Right hindlimb (tissue), 1 donor: Measurements from ENCODE around the gene HDAC7.

Experiments used
- DNase-seq: peaks from one replicate; pipeline ENCODE4 v3.0.0-alpha.2; 2018

Gene HDAC7

GRCh38 chr12:47791351-47791746, 28.4 kb downstream of the HDAC7 start:
- no peak for DNase-seq

- DNase-seq = no peak
Observed at GRCh38 chr12:47790676-47791350, 28.9 kb downstream of the HDAC7 start.

- no peak for DNase-seq
Observed at GRCh38 chr12:47789712-47790489, 29.8 kb downstream of the HDAC7 start.

DNA sequence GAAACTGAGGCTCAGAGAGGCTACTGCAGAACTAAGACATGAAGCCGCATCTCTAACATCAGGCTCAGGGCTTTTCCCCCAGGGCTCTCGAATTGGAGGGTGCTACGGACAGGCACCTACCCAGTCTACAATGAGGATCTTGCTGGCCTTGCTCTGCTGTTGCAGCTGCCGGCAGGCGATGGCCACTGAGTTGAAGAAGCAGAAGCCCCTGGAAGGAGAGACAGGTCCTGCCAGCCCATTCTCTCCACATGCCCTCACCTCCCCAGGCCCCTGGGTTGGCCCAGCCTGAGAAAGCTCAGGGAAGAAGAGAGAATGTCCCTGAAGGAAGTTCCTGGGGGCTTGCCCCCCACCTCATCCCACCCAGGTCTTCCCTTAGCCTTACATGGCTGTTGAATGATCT, 30.6 kb downstream of the HDAC7 start:
- no peak for DNase-seq

GRCh38 chr12:47787596-47788319, 31.9 kb downstream of the HDAC7 start:
- DNase-seq = no peak

- DNase-seq = no peak
Observed at GRCh38 chr12:47786662-47787280, 32.9 kb downstream of the HDAC7 start.

DNA sequence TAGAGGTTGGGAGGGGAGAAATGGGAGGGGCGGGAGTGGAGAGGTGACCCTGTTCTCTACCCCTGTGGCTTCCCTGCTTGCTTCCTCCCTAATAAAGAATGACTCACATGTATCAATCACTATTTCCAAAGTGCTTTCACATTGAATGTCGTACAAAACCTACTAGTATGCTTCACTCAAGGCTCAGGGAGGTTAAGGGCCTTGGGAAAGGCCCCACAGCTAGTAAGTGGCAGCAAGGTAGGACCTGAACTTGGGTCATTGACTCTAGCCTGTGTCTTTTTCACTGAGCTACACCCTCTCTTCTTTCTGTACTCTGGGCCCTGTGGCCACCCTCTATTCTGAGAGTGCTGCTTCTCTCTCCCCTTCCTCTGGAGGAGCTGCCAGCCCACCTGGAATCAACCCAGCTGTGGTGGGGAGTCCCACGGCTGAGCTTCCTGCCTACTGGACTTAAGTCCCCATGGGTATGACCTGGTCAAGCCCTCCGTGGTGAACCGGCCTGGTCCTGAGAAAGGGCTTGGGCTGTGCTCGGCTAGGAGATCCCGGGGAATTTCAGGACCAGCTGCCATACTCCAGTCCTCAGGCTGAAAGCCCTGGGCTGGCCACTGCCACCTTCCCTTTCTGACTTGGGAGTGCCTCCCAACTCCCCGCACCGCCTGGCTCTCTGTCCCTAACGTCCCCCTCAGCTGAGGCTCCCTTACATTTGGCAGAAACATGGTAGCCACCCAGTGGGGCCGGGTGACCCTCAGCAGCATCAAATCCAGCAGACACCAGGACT, 33.6 kb downstream of the HDAC7 start:
- no peak for DNase-seq

DNA sequence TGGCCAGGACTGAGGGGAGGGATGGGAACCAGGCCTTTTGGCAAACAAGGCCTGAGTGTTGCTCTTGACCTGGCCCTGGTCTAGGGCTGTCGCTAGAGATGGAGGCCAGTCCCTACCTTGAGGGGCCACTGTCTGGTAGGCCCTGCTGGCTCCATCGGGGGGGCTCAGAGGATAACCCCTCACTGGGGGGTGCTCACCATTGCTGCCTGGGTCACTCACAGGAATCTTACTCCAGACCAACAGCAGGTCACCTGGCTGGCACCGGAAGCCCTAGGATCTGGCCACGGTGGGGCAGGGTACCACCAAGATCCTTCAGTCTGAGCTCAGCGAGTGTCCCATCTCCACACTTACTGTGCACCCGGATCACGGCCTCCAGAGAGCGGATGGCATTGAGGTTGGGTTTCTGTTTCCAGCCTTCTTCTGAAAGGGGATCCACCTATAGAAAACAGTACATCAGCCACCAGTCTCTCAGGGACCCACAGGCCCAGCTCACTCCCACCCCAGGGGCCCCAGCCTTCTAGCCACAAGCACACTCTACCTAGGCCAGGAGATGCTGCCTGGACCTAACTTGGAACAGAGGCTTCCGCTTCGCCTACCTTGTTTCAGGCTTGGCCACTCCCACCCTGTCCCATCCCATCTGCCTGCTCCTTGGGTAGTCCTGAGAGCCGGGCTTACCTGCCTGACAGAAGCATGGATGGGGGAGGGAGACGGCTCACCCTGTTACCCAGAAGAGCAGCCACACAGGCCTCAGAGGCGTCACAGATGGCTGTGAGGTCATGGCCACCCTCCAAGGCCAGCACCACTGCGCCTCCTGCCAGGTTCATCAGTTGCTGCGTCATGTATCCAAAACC, 34.4 kb downstream of the HDAC7 start:
- DNase-seq = no peak

- no peak for DNase-seq
Observed at GRCh38 chr12:47783821-47784819, 35.6 kb downstream of the HDAC7 start.

DNA sequence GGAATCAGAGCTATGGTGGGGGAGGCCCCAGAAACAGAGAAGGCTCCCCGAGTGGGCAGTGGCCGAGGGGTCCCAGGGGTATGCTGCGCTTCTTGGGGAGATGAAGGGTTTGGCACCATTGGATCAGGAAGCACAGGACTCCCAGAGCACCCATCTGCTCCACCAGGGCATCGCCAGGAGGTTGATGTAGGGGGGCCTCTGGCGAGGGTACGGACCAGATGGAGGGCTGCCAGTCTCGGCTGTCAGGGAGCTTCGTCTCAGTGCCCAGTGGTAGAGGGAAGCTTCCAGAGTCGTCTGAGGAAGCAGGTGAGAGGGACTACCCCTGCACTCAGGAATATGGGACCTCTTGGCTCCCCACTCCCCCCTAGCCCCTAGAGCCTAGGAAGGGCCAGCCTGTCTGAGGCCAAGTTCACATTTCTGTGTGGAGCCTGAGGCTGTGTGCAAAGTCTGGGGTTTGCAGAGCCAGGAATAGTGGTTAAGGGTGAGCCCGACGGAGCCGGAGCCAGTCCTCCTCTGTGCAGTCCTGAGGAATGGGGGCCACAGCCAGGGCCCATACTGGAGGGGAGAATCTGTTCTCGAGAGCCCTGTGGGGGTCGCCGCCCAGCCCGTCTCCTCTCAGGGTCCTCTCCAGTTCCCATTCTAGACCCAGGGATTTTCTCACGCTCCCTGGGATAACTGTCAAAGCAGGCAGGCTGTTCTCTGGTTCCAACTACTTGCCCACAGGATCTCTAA, 36.5 kb downstream of the HDAC7 start:
- no peak for DNase-seq

GRCh38 chr12:47782372-47782770, 37.3 kb downstream of the HDAC7 start:
- no peak for DNase-seq

GRCh38 chr12:47781479-47782371, 38.0 kb downstream of the HDAC7 start:
- DNase-seq = no peak

DNA sequence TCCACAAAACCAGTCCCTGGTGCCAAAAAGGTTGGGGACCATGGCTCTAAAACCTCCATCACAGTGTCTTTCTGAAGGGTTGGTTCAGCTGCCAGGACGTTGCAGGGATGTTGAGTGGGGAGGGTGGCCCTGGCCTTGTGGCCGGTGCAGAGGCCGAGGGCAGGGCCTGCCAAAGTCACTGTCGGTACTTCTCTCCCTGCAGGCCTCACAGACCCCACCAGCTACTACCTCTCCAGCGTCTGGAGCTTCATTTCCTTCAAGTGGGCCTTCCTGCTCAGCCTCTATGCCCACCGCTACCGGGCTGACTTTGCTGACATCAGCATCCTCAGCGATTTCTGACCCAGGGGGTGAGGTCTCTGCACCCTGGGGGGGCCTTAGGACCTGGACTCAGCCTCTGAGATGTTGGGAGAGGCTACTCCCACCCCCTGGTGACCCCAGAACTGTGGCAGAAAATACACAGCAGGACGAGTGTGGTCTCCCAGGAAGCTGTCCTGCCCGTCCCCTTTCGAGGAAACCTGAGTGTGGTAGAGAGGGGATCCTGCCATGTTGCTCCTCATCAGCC, 39.7 kb downstream of the HDAC7 start:
- no peak for DNase-seq

DNA sequence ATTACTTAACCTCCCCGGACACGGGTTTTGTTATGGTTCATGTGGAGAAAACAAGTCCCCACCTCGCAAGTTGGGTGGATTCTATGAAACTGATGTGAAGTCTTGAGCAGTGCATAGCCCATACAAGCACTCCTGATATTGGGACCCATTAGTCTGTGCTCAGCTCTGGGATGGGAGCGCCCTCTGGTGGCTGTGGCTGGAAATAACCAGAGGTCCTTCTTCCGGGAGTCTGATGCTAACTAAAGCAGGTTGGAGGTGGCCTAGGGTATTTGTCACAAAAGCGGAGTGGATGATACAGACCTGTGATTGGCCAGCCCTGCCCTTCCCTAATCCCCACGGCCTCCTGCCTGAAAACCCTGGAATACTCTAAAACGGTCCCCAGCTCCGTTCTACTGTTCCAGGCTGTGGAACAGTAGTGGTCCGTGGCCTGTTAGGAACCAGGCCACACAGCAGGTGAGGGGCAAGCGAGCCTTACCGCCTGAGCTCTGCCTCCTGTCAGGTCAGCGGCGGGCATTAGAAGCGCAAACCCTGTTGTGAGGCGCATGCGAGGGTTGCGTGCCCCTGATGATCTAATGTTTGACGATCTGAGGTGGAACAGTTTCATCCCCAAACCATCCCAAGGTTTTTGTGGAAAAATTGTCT, 40.3 kb downstream of the HDAC7 start:
- DNase-seq = peak; percentile 92

GRCh38 chr12:47778881-47779280, 40.8 kb downstream of the HDAC7 start:
- no peak for DNase-seq

- DNase-seq = no peak
Observed at GRCh38 chr12:47777741-47778558, 41.8 kb downstream of the HDAC7 start.

DNA sequence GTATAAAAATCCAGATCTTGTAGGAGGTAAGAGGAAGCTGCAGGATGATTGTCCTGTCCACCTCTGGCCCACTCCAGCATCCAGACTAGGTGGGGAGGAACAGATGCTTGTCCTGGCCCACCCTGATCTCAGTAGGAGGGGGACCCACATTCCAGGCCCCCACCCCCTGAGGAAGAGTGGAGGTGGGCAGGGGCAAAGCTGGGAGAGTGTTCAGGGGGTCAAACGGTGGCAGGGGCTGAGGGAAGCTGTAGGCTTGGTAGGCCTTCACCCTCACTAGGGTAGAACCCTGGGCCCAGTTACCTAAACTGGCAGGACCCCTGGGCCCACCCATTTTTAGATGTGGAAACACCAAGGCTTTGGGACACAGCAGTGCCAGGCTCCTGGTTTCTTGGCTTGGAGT, 42.6 kb downstream of the HDAC7 start:
- DNase-seq = no peak
